Heart right ventricle (tissue), 16 donors: ENCODE results near the gene NOXA1. TPM values are rescaled to one million over a fixed set of nuclear protein-coding genes. Genes with fewer than 3 reads are reported as not detected.
"Not testable (repeated sequence)": the region's sequence is repeated elsewhere in the genome, so short reads cannot be mapped to it uniquely, and the experiment has no call there.

ENCODE experiments used
- ATAC-seq, 8 donors: fragments of 200-7000 bp; cut with Tn5 transposase; one replicate each; pipeline ENCODE4 v1.9.1; 2020; ENCODE audit warnings: mild to moderate bottlenecking in 8 of 8, moderate library complexity in 8 of 8, moderate number of reproducible peaks in 1 of 8
- DNase-seq, 2 donors: peaks; one replicate each; pipeline ENCODE4 v3.0.0-alpha.2; 2020
- H3K27ac ChIP-seq, 10 donors: fragments of 200-600 bp; sonication (generic) in 2 of 10; one replicate each; pipeline versions ENCODE4 v1.5.0 to v1.8.0; 2020 to 2022; ENCODE audit warnings: mild to moderate bottlenecking in 3 of 10
- H3K27me3 ChIP-seq, 7 donors: fragments of 200-600 bp; one replicate each; pipeline ENCODE4 v1.8.0; 2021 to 2022; ENCODE audit warnings: mild to moderate bottlenecking in 2 of 7
- H3K36me3 ChIP-seq, 9 donors: fragments of 200-600 bp; sonication (generic) in 1 of 9; one replicate each; pipeline versions ENCODE4 v1.5.0 to v1.8.0; 2020 to 2022; ENCODE audit warnings: mild to moderate bottlenecking in 2 of 9
- H3K4me1 ChIP-seq, 9 donors: fragments of 200-600 bp; sonication (generic) in 1 of 9; one replicate each; pipeline versions ENCODE4 v1.5.0 to v1.8.0; 2020 to 2022; ENCODE audit warnings: mild to moderate bottlenecking in 4 of 9
- H3K4me3 ChIP-seq, 10 donors: fragments of 200-600 bp; sonication (generic) in 2 of 10; one replicate each; pipeline versions ENCODE4 v1.5.0 to v1.8.0; 2020 to 2022; ENCODE audit warnings: mild to moderate bottlenecking in 7 of 10, moderate library complexity in 2 of 10
- H3K9me3 ChIP-seq, 11 donors: fragments of 200-600 bp in 10 of 11; sonication (generic) in 2 of 11; one replicate each; pipeline versions ENCODE4 v1.5.0 to v1.8.0; 2013 to 2022; ENCODE audit warnings: mild to moderate bottlenecking in 2 of 11, control low read depth in 1 of 11, moderate library complexity in 1 of 11
- CTCF ChIP-seq, 9 donors: fragments of 200-600 bp; sonication (generic) in 2 of 9; IDR thresholded peaks; one replicate each; pipeline versions ENCODE4 v1.5.0 to v1.8.0; 2021 to 2022; ENCODE audit warnings: antibody characterized with exemption in 9 of 9, mild to moderate bottlenecking in 5 of 9, moderate library complexity in 1 of 9
- WGBS, 2 donors: extraction: QIAGEN DNeasy Blood & Tissue Kit; methylation state at CpG; one replicate each; pipeline ENCODE4 v1.1.7; 2013; ENCODE audit warnings: inconsistent platforms in 1 of 2; 5-methylcytosine and 5-hydroxymethylcytosine counted together
- intact Hi-C, 10 donors: fragments of 100-400 bp; cut with DNase I; formaldehyde crosslinking; loops; one replicate each; pipeline versions ENCODE4 v1.11.1 to v1.14.2; 2022
- polyA plus RNA-seq, 2 donors: library from polyadenylated mRNA; stranded (reverse); fragments of 200-250 nt; gene quantifications; one replicate each; pipeline ENCODE4 v1.2.3, GENCODE V29; 2013
- total RNA-seq, 10 donors: library from RNA; stranded (reverse); fragmentation: NEBNext Ultra II Directional in 3 of 10; extraction: Animal tissue kit (Norgen Biotek cat#: 25700) in 3 of 10; gene quantifications; one replicate each; pipeline versions ENCODE4 v1.2.1 to v1.2.4, GENCODE V29; 2021 to 2023
- donor health status: Arrhythmogenic right ventricular cardiomyopathy.
- donor health status: ischemic (EF 13 %, LVEDD 7.1; RV severe dilation, severe dysfunction).
- donor health status: healthy with polysubstance abuse.
- donor health status: DM: no; HTN: yes; CAD: no.
- donor health status: DM: no; HTN: no; CAD: no.
- donor health status: ischemic (EF 25% LVEDD 6.9; RV normal size, moderate dysfunction).
- donor health status: ischemic (EF 25% LVEDD 5.7; RV mildly dilated, moderate dysfunction).
- donor health status: healthy.
- donor health status: DM: yes; HTN: yes; CAD: no.
- donor health status: Ischemic cardiomyopathy.
- donor health status: ischemic (EF 35%, LVEDD 5.7; RV mildly dilated, moderate dysfunction).
- donor health status: nonischemic (EF 11% LVEDD 7.7; RV severe dilation, severe dysfunction).
- donor health status: DM: yes; HTN: yes; CAD: no.
- donor health status: PGD.
- donor health status: ischemic (EF 29% LVEDD 5.4; RV normal size, mild dysfunction).
- donor health status: nonischemic (EF 23%, LVEDD 6.1; RV moderate dilation, normal function).

The NOXA1 gene
- total and polyA plus RNA-seq, 12 donors, result 0.62 to 10.6 (median 3.0) TPM

- WGBS, 2 donors, result 93 to 97% methylated on average over 11 to 13 of the region's 31 CpGs
Measured at GRCh38 chr9:137451264-137452005, 28.2 kb downstream of the NOXA1 start.

GRCh38 chr9:137452006-137452760, 29.0 kb downstream of the NOXA1 start:
- H3K36me3 ChIP-seq, result peaks cover 0 to 41% (median 0%) of the 10 kb centered on the region in 9 donors
- no peaks in the 10 kb centered on the region for H3K27me3 ChIP-seq
- WGBS, 2 donors, result 91 to 96% methylated on average over 17 of the region's 17 CpGs
- H3K27ac ChIP-seq, result no peak overlapping the region
- ATAC-seq (no peak), DNase-seq (no peak)
- no peak for TF ChIP-seq CTCF (IDR thresholded peaks at IDR 0.05)
- H3K4me3 ChIP-seq, result no peak overlapping the region
- intact Hi-C loops, result loop anchor here in 1 of 10 donors (10.0 kb wide), 1 partner anchor 153 kb away; the partner anchor contains the start of gene ARRDC1
- no peaks in the 10 kb centered on the region for H3K9me3 ChIP-seq
- H3K4me1 ChIP-seq, result peaks cover 8 to 21% (median 13%) of the 10 kb centered on the region in 9 donors

More at GRCh38 chr9:137451264-137452005, 28.2 kb downstream of the NOXA1 start:
- H3K36me3 ChIP-seq, result peaks cover 0 to 34% (median 0%) of the 10 kb centered on the region in 9 donors
- H3K27me3 ChIP-seq, H3K4me3 ChIP-seq, ATAC-seq, H3K27ac ChIP-seq, DNase-seq, H3K9me3 ChIP-seq: not testable (repeated sequence)
- intact Hi-C loops, result loop anchor here in 1 of 10 donors (10.0 kb wide), 1 partner anchor 153 kb away; the partner anchor contains the start of gene ARRDC1
- peaks cover 8 to 21% (median 13%) of the 10 kb centered on the region in 9 donors for H3K4me1 ChIP-seq

GRCh38 chr9:137452761-137453642, 29.8 kb downstream of the NOXA1 start:
- no peaks in the 10 kb centered on the region for H3K9me3 ChIP-seq
- WGBS, 2 donors, result 89 to 90% methylated on average over 43 of the region's 43 CpGs
- peak in 1 of 8 donors; percentile 18 for ATAC-seq
- peaks cover 8 to 24% (median 16%) of the 10 kb centered on the region in 9 donors for H3K4me1 ChIP-seq
- no peaks in the 10 kb centered on the region for H3K27me3 ChIP-seq
- peak overlapping the region in 6 of 10 donors; percentile 25 to 45 (median 34) for H3K4me3 ChIP-seq
- intact Hi-C loops, result loop anchor here in 1 of 10 donors (10.0 kb wide), 1 partner anchor 152 kb away; the partner anchor contains the start of gene ARRDC1
- H3K27ac ChIP-seq, result no peak overlapping the region
- no peak for TF ChIP-seq CTCF (IDR thresholded peaks at IDR 0.05)
- no peak for DNase-seq
- H3K36me3 ChIP-seq, result peaks cover 0 to 46% (median 0%) of the 10 kb centered on the region in 9 donors

GRCh38 chr9:137453643-137454081, 30.5 kb downstream of the NOXA1 start:
- DNase-seq, result peak; percentile 70 to 77
- Histone ChIP-seq H3K36me3 (peaks cover 0 to 46% (median 0%) of the 10 kb centered on the region in 9 donors), H3K4me3 (peak overlapping the region in 6 of 10 donors; percentile 25 to 45 (median 34)), H3K27me3 (no peaks in the 10 kb centered on the region), H3K27ac (no peak overlapping the region), H3K4me1 (peaks cover 13 to 31% (median 22%) of the 10 kb centered on the region in 9 donors), H3K9me3 (no peaks in the 10 kb centered on the region)
- intact Hi-C loops, result loop anchor here in 1 of 10 donors (10.0 kb wide), 1 partner anchor 151 kb away; the partner anchor contains the start of gene ARRDC1
- WGBS, 2 donors, result 35 to 38% methylated on average over 24 to 25 of the region's 25 CpGs
- peak; percentile 51 to 81 (median 68) for ATAC-seq
- no peak for TF ChIP-seq CTCF (IDR thresholded peaks at IDR 0.05)
